COR-L47 (cell line): Measurements from ENCODE around the gene RHD.
"Not testable (repeated sequence)": the region's sequence is repeated elsewhere in the genome, so short reads cannot be mapped to it uniquely, and the experiment has no call there.

Experiments used
- DNase-seq: peaks from one replicate; lab custom pipeline; 2025; lab: John Stamatoyannopoulos, UW

Gene RHD

GRCh38 chr1:25272238-25272637, at the start of gene RHD:
RHD (plus strand) TSS chr1:25272509; CDS start chr1:25272548, 39 bp downstream.
- DNase-seq = not testable (repeated sequence)

- no peak for DNase-seq
These were observed 49.7 kb upstream of the RHD start for GRCh38 chr1:25222606-25223005.

DNA sequence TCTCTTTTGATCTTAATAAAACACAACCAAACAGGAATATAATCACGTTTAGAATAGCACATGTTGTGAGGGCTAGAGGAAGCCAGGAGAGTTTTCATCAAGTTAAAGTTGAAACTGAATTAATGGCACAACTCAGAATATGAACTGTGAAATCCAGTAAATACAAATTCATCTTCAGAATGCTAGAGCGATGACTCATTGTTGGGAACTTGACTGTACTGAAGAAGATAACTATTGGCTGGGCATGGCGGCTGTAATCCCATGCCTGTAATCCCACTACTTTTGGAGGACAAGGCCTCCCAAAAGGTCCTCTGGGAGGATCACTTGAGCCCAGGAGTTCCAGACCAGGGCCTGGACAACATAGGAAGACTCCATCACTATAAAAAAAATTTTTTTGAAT, 48.8 kb upstream of the RHD start:
- DNase-seq = no peak

DNA sequence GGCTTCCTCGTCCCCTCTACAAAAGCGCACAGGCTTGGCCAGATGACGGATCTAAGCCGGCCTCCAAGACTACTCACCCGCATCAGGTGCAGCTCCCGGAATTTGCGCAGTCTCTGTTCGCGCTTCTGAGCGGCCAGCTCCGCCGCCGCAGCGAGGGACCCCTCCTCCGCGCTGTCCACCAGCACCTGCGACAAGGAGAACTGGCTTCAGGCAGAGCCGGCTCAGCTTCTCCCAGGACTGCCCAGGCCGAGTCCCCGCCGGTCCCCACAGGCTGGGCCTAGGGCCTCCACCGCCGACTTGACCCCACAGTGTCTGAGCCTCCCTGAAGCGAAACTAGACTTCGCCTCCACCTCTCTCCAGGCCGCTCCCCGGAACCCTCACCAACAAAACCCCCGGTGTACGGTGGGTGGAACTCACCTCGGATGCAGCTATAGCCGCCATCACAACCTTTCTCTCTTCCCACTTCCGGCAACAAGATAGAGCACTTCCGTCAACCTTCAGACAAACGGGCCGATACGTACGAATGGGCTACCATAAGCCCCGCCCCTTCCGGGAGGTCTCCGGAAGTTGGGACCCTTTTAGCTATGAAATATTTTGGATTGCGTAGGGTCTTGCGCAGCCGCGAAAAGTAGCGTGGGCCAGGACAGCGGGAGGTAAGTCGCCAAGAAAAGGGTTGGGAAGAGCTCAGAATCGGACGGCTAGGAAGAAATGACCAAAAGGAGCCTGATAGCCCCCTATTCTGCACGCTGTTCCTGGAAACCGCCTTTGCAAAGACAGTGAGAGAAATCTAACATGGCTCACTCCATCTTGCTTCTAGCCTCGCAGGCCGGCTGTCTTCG, 40.1 kb upstream of the RHD start, which contains the start of gene SYF2:
Gene SYF2 (minus strand): TSS at position 476 of the 839 bp plus-strand sequence. CDS start 35 bp downstream, at position 441.
- DNase-seq = peak; percentile 85

- peak; percentile 49 for DNase-seq
These were observed 39.2 kb upstream of the RHD start for GRCh38 chr1:25232866-25233784.

DNA sequence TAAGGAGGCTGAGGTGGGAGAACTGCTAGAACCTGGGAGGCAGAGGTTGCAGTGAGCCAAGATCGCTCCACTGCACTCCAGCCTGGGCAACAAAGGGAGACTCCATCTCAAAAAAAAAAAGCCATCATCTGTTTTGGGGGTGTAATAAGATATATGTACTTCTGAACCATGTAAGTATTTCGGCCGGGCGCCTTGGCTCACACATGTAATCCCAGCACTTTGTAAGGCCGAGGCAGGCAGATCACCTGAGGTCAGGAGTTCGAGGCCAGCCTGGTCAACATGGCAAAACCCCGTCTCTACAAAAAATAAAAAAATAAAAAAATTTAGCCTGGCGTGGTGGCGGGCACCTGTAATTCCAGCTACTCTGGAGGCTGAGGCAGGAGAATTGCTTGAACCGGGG, 36.9 kb upstream of the RHD start:
- DNase-seq = not testable (repeated sequence)

DNA sequence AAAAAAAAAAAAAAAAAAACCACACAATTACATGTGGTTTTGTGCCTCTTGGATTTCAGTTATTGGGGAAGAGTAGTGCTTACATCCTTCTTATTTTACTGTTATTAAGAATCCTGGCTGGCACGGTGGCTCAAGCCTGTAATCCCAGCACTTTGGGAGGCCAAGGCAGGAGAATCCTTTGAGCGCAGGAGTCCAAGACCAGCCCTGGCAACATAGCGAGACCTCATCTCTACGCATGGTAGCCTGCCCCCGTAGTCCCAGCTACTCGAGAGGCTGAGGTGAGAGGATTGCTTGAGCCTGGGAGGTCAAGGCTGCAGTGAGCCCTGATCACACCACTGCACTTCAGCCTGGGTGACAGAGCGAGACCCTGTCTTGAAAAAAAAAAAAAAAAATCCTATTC, 36.0 kb upstream of the RHD start:
- DNase-seq = not testable (repeated sequence)

DNA sequence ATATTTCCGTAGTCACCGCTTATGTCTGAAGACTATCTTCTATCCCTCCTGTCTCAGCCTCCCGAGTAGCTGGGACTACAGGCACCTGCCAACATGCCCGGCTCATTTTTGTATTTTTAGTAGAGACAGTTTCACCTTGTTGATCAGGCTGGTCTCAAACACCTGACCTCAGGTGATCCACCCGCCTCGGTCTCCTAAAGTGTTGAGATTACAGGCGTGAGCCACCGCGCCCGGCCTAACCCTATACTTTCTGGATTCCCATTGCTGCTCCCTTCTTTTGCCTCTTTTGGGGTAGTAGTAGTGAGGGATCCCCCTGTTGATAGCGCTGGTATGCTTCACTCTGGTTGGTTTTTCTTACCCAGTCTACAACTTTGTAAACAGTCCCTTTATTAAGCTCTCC, 34.3 kb upstream of the RHD start:
- DNase-seq = no peak

- peak; percentile 96 for DNase-seq
These were observed 32.4 kb upstream of the RHD start for GRCh38 chr1:25239681-25240541.

- DNase-seq = no peak
These were observed 28.4 kb upstream of the RHD start for GRCh38 chr1:25243907-25244306.

GRCh38 chr1:25245393-25245792, 26.9 kb upstream of the RHD start:
- no peak for DNase-seq

DNA sequence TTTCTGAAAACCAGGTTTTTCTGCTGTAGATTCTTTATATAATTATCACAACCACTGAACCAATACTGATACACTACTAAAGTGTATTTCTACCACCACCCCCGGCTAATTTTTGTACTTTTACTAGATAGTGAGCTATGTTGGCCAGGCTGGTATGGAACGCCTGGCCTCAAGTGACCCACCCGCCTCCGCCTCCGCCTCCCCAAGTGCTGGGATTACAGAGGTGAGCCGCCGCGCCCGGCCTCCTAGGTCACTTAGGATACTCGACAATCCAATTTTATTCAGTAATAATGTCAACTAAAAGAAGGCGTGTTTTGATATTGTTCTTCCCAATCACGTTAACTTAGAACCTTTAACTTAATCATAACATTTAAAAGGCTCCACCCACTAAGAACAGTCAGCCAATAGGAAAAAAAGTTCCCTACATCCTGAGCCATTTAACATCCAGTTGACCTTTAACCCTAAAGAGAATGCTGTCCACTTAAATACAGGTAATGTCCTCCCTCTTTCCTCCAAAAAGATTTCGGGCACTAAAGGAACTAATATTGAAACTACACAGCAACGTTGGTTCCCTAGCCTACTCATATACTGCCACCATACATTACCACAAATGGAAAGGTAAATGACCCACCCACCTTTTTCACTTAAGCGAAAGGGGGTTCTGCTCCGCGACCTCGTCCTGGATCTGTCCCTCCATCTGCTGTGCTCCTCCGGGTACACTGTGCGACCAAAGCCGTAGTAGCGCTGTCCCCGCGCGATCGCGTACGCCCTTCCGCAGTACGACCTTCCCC, 26.3 kb upstream of the RHD start:
- no peak for DNase-seq

DNA sequence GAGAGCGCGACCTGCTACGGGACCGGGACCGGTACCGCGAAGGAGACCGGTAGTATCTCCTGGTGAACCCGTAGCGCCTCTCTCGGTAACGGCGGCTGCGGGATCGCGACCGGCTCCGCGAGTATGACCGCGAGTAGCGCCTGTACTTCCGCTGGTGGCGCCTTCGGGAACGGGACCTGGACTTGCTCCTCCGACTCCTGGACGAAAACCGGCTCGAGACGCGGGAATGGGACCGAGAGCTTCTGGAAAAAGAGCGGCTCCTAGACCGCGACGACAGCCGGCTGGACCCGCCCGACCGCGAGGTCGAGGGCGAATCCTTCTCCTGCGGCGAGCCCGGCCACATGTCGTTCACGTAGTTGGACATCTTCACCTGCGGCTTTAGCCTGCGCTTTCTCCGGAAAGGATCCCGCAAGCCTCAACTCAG, 25.7 kb upstream of the RHD start:
- DNase-seq = no peak

DNA sequence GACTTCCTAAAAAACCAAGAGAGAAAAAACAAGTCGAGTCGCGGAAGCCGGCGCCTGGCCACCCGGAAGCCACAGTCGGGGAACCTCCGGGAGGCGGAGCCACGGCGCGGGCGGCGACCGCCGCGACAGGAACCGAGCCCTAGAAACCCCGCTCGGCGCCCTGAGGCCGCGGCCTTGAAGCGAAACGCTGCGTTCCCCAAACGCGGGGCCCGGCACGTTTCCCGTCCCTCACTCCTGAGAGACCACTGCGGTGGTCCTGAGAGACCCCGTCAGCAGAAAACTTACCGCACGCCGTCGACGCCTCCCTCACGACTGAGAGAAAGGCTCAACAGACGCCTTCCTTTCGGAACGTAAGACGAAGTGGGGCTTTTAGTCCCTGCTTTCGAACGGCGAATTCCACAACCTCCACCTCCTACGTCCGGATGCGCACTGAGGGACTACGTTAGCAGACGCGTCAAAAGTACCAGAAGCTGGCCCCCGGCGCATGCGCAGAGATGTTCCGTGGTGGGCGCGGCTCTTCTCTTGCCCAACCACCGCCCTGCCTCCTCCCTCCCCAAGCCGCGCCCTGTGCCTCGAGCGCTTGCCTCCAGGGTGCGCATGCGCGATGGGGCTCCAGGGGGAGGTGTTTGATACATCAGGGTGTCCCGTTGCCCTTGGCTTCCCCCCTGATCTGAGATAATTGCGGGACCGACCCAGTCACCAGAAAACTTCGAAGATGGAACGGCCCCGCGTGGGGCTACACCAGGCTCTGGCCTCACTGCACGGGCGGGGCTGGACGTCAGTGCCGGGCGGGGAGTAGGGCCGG, 25.1 kb upstream of the RHD start, which contains the start of gene RSRP1:
Gene RSRP1 (minus strand): TSS at position 431 of the 805 bp plus-strand sequence. CDS start 491 bp downstream, outside the sequence.
- peak; percentile 95 for DNase-seq

DNA sequence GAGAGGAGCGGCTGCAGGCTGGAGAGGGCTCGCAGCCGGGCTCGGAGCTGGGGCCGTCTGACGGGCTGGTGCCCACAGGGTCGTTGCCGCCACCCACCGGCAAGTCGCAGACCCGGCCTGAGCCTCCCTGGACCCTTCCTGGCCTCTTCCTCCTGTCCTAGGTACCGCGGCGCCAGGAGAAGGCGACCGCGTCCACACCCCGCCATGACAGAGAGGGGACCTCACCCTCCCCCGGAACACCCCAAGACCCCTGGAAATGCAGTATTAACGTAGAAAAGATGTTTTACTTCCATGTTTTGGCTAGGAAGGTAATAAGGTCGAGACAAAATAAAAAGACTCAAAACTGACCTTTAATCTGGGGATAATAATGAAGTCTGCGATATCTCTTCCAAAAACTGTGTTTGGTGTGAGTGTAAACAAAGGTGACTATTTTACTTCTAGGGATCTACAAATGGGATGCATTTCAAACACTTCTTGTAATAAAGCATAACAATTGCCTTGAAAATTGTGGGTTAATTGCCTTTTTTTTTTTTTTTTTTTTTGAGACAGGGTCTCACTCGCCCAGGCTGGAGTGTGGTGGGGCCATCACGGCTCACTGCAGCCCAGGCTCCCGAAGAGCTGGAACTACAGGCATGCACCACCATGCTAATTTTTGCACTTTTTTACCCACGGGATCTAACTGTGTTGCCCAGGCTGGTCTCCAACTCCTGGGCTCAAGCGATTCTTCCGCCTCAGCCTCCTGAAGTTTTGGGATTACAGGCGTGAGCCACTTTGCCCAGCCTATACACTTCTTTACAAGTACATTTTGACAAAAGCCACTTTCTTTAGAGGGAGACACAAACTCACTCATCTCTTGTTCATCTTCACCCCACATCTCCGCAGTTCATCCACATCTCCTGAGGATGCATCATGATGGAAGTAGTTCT, 24.2 kb upstream of the RHD start:
- no peak for DNase-seq

DNA sequence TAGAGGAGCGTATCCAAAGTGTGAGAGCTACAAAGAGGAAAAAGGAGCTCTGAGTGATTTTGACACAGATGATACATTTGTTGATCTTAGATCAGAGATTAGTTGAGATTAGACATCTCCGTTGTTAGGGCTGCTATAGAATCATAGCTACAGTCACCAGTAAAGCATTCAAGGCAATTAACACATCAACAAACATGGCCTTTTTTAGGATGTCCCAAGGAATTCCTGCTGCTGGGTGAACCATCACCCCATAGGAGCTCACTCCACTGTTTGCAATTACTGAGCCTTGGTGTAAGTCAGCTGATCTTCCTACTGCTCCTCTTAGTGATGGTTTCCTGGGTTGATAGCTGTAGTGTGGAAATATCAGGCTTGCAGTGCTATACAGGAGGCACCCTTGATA, 18.4 kb upstream of the RHD start:
- DNase-seq = no peak

- DNase-seq = no peak
These were observed 16.4 kb upstream of the RHD start for GRCh38 chr1:25255706-25256577.

GRCh38 chr1:25256578-25256965, 15.7 kb upstream of the RHD start:
- no peak for DNase-seq
